Thyroid gland (tissue), 4 donors: ENCODE results near the gene ZNF398.

Source experiments
- POLR2A ChIP-seq, 2 donors: fragments of 450-650 bp; IDR thresholded peaks; one replicate each; pipeline ENCODE4 v1.6.1; 2017; ENCODE audit warnings: antibody characterized with exemption in 2 of 2, mild to moderate bottlenecking in 2 of 2, moderate library complexity in 1 of 2
- TF ChIP-seq, protein P1 (sequence below), 6 experiments: fragments of 200-600 bp in 3 of 6; fragments of 450-650 bp in 3 of 6; sonication (generic) in 3 of 6; IDR thresholded peaks; one replicate each; pipeline ENCODE4 v1.5.1; 2016 to 2019; ENCODE audit warnings: antibody characterized with exemption in 6 of 6, mild to moderate bottlenecking in 2 of 6, inconsistent platforms in 1 of 6, moderate library complexity in 1 of 6

DNA sequence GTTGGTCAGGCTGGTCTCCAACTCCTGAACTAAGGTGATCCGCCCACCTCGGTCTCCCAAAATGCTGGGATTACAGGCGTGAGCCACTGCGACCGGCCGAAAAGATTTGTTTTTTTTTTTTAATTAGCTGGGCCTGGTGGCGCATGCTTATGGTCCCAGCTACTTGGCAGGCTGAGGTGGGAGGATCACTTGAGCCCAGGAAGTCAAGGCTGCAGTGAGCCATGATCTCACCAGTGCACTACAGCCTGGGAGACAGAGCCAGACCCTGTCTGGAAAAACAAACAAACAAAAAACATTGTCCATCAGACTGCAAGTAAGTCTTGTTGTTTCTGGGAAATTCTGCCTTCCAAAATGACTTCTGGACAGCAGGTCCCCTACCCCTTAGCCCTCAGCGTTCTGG is 75.9 kb downstream of the ZNF398 start:
- TF ChIP-seq, protein P1, sequence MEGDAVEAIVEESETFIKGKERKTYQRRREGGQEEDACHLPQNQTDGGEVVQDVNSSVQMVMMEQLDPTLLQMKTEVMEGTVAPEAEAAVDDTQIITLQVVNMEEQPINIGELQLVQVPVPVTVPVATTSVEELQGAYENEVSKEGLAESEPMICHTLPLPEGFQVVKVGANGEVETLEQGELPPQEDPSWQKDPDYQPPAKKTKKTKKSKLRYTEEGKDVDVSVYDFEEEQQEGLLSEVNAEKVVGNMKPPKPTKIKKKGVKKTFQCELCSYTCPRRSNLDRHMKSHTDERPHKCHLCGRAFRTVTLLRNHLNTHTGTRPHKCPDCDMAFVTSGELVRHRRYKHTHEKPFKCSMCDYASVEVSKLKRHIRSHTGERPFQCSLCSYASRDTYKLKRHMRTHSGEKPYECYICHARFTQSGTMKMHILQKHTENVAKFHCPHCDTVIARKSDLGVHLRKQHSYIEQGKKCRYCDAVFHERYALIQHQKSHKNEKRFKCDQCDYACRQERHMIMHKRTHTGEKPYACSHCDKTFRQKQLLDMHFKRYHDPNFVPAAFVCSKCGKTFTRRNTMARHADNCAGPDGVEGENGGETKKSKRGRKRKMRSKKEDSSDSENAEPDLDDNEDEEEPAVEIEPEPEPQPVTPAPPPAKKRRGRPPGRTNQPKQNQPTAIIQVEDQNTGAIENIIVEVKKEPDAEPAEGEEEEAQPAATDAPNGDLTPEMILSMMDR (IDR thresholded peaks at IDR 0.05): no peak
- TF ChIP-seq POLR2A (IDR thresholded peaks at IDR 0.05): no peak
